GM23248 (cell line): ENCODE data around the gene SLC5A10.

Source experiments
- EZH2 ChIP-seq: fragments of 200-600 bp; sonication (generic); IDR thresholded peaks from 2 replicates; pipeline ENCODE4 v1.6.1; 2018; ENCODE audit warnings: antibody characterized with exemption, mild to moderate bottlenecking; ENCODE audit not compliant: insufficient read depth, poor library complexity, severe bottlenecking
- EZH2phosphoT487 ChIP-seq: fragments of 200-600 bp; sonication (generic); IDR thresholded peaks from 2 replicates; pipeline ENCODE4 v1.6.1; 2018; ENCODE audit warnings: antibody characterized with exemption, moderate library complexity, mild to moderate bottlenecking, low read depth; ENCODE audit not compliant: insufficient read depth

- TF ChIP-seq EZH2, result no peak
- no peak for TF ChIP-seq EZH2phosphoT487
These were observed 58.0 kb downstream of the SLC5A10 start for GRCh38 chr17:19009970-19010369.
